Rectal smooth muscle tissue (tissue), 1 donor: ENCODE data around the gene GNAZ.

Experiments
- H3K27ac ChIP-seq: one replicate; pipeline ENCODE4 v1.7.0; 2013; ENCODE audit warnings: low read depth, low read length, inconsistent platforms
- H3K27me3 ChIP-seq: one replicate; pipeline ENCODE4 v1.7.0; 2013; ENCODE audit warnings: low read length; ENCODE audit not compliant: control insufficient read depth, insufficient read depth
- H3K36me3 ChIP-seq: one replicate; pipeline ENCODE4 v1.7.0; 2013; ENCODE audit warnings: low read length; ENCODE audit not compliant: control insufficient read depth, insufficient read depth
- H3K4me1 ChIP-seq: one replicate; pipeline ENCODE4 v1.7.0; 2013; ENCODE audit warnings: low read length; ENCODE audit not compliant: control insufficient read depth, insufficient read depth
- H3K4me3 ChIP-seq: one replicate; pipeline ENCODE4 v1.7.0; 2013; ENCODE audit warnings: low read length
- H3K9ac ChIP-seq: one replicate; pipeline ENCODE4 v1.7.0; 2013; ENCODE audit warnings: low read length

GNAZ gene

DNA sequence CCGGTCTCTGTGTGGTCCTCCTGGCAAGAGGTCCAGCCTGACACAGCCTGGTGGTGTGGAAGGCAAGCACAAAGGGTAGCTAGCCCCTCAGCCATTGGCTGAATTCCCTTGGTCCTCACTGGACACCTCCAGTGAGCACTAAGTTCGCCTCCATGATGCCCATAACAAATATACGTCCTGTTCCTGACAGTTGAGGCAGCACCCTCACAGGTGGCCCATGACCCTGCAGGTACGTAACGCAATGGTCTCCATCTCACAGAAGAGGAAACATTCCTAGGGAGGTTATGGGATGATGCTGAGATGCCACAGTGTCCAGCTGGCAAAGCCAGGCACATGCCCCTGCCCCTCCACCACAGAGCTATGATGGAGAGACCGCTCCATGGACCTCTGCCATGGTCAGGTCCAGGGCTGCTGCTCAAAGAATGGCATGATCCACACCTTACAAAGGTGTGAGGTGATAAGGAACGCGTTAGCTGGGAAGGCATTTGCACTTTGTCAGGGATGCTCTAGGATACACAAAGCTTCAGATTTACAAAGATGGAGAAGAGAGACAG lies 1.4 kb upstream of the GNAZ start:
- Histone ChIP-seq H3K27ac (no peak overlapping the region), H3K4me3 (no peak overlapping the region), H3K27me3 (no peaks in the 10 kb centered on the region), H3K9ac (no peak overlapping the region), H3K4me1 (peaks cover 4% of the 10 kb centered on the region), H3K36me3 (no peaks in the 10 kb centered on the region)

DNA sequence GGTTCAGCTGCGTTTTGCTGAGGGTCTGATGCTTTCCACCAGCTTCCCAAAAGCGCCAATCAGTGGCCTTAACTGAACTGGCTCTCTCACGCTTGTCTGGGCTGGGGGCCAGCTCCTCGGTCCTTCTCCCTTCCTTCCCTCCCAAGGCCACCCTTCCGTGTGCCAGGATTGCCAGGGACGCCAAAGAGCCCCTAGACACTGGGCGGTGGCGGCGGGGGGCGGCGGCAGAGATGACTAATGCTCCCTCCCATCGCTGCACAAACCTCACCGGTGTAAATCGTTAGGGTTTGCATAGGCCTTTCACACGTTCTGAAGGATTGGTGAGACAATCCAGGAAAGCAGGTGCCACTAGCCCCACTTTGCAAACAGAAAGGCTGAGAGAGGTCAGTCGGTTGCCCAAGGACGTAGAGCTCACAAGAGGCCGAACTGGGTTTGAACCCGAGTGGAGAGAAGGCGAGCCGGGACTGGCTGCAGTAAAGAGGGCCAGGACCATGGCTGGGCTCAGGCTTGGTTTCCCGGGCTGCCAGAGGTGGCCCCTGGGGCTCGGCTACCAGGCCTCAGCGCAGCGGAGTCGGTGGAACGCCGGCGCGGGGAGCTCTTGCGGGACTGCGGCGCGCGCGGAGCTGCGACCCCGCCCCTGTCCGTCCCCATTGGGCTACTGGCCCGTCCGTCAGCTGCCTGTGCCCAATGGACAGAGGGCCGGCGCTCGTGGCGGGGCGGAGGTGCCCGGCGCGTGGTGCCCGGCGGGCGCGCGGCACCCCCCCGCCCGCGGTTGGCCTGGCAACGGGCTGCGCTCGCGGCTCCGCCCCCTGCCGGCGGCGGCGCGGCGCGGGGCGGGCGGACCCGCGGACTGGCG lies 589 bp upstream of the GNAZ start:
- no peaks in the 10 kb centered on the region for H3K27me3 ChIP-seq
- H3K4me3 ChIP-seq = peak overlapping the region; percentile 82
- no peak overlapping the region for H3K9ac ChIP-seq
- no peaks in the 10 kb centered on the region for H3K36me3 ChIP-seq
- H3K4me1 ChIP-seq = peaks cover 4% of the 10 kb centered on the region
- H3K27ac ChIP-seq = no peak overlapping the region

DNA sequence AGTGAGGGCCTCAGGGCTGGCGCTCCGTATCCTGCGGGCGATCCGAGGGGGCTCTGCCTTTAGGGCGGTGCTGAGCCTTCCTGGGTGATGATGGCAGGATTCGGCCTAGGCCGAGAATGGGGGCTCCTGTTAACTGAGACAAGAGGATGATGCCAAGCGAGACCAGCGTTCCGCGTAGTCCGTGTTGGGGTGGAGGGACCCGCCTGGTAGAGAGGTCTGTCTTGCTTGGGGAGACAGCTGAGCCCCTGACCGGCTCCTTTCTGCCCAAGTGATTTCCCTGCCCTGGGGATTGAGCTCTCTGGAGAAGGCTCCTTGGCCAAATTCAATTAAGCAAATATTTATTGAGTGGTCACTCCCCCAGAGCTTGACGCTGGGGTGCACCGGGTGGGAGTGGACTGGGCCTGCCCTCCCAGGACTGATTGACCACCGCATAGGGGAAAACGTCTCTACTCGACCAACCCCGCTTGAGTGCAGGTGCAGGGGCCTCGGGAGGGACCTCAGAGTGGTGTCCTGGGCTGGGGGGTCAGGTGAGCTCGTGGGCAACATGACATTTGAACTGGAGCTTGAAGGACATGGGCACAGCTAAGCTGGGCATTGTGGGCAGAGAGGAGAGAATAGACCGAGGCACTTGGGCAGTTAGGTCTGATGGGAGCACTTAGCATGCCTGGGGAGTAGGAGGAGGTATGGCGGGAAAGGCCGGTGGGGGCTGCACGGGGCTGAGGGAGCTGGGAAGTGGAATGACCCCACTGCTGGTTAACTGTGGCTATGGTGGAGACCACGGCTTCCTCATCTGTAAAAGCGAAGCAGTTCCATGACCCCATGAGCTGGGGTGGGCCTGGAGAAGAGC lies 1.1 kb downstream of the GNAZ start:
- H3K36me3 ChIP-seq = no peaks in the 10 kb centered on the region
- H3K27ac ChIP-seq = no peak overlapping the region
- H3K4me3 ChIP-seq = peak overlapping the region; percentile 65
- H3K4me1 ChIP-seq = peaks cover 4% of the 10 kb centered on the region
- no peaks in the 10 kb centered on the region for H3K27me3 ChIP-seq
- no peak overlapping the region for H3K9ac ChIP-seq

DNA sequence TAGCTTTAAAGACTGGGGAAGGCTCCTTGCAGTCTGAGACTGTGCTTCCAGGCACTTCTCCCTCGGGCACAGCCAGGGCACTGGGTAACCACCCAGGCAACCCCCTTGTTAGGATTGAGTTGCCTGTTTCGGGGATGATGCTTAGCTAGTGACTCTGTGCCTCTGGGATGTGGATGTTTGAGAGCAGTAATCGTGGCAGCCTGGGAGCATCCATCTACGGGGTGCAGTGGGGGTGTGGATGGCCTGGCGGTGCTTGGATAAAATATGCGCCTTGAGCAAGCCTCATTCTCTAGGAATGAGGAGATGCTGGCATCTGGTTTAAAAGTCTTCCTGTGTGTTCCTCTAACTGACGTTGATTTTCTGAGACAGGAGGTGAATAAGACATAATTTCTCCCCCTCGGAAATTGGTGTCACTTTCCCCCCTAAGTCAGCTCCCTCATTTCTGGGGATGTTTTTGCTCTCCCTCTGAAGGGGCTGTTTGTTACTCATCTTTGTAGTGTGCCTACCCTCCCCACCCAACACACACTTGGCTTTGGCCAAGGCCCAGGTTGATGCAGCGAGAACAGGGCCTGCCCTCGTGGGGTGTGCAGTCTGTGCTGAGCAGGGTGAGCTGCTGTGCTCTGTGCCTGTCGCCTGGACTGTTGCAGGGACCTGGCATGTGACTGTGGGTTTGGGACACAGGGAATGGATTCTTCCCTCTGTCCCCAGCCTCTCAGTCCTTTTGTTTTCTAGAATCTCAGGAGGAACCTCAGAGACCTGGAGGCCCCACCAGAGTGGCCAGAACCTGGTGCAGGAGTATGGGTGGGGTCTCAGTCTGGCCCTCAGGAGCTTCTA lies 2.0 kb downstream of the GNAZ start:
- Histone ChIP-seq H3K4me3 (no peak overlapping the region), H3K27ac (no peak overlapping the region), H3K4me1 (peaks cover 4% of the 10 kb centered on the region), H3K27me3 (no peaks in the 10 kb centered on the region), H3K36me3 (no peaks in the 10 kb centered on the region), H3K9ac (no peak overlapping the region)

DNA sequence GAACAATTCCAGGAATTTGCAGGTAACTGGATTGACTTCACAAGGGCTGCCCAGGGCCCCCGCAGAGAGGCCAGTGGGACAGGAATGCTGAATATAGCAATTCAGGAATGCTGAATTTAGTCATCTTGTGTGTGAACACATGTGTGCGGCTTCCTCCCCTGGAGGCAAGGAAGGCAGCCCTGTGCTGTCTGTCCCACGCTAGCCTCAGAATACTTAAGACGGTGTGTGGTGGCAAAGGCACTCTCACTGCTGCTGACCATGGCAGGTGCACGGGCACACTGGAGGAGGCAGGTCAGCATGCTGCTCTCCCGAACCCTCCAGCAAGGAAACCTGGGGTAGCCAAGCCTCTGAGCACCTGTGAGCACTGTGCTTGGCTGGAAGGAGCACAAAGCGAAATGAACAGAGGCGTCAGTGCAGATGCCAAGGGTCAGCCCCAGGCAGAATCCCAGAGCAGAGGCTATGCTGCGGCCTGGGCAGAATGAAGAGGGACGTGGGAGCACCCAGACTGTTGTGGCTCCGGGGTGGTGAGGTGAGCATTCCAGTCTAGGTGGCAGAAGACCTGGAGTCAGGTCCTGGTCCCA lies 2.7 kb downstream of the GNAZ start:
- Histone ChIP-seq H3K4me3 (no peak overlapping the region), H3K27me3 (no peaks in the 10 kb centered on the region), H3K27ac (no peak overlapping the region), H3K9ac (no peak overlapping the region), H3K4me1 (peaks cover 4% of the 10 kb centered on the region), H3K36me3 (no peaks in the 10 kb centered on the region)

DNA sequence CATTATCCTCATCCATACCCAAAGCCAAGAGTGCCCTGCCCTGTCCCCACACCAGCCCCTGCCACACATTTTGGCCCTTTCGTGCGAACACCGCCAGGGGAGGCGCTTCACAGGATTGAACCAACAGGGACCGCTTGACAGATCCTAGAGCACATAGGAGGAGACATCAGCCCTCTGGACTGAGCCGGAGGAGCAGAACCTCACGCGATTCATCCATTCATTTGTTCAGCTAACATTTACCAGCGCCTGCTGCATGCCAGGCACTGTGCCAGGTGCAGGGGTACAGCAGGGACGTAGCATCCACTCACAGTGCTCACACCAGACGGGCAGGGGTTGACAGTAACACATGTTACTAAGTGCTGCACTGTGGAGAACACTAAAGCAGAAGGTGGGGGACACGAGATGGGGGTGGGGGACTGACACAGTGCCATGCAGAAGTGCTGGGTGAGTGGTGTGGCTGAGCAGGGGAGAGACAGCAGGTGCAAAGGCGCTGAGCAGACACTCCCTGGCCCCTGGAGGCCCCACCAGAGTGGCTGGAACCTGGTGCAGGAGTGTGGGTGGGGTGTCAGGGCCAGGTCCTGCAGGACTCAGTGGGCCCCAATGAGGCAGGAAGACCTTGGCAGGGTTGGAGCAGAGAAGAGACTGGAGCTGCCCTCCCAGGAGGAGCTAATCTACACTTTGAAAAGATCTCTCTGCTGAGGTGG lies 3.4 kb downstream of the GNAZ start:
- no peaks in the 10 kb centered on the region for H3K27me3 ChIP-seq
- H3K27ac ChIP-seq = no peak overlapping the region
- H3K4me3 ChIP-seq = no peak overlapping the region
- no peak overlapping the region for H3K9ac ChIP-seq
- H3K4me1 ChIP-seq = peaks cover 4% of the 10 kb centered on the region
- no peaks in the 10 kb centered on the region for H3K36me3 ChIP-seq

DNA sequence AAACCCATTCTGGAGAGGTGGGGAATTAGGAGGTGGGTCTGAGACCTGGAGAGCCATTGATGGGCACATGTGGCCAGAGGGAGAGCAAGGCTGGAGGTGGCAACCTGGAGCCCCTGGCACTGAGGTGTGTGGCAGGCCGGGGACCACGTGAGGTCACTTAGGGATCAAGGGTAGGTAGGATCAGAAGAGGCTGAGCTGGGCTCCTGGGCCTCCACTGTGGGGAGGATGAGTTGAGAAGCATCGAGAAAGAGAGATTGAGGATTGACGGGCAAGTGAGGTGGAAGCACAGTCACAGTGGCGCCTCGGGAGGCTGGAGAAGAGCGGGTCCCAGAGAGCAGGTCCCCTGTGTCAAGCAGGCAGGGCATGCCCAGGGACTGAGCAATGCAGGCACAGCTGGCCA lies 4.1 kb downstream of the GNAZ start:
- peaks cover 4% of the 10 kb centered on the region for H3K4me1 ChIP-seq
- H3K4me3 ChIP-seq = no peak overlapping the region
- H3K27me3 ChIP-seq = no peaks in the 10 kb centered on the region
- H3K27ac ChIP-seq = no peak overlapping the region
- no peaks in the 10 kb centered on the region for H3K36me3 ChIP-seq
- no peak overlapping the region for H3K9ac ChIP-seq

DNA sequence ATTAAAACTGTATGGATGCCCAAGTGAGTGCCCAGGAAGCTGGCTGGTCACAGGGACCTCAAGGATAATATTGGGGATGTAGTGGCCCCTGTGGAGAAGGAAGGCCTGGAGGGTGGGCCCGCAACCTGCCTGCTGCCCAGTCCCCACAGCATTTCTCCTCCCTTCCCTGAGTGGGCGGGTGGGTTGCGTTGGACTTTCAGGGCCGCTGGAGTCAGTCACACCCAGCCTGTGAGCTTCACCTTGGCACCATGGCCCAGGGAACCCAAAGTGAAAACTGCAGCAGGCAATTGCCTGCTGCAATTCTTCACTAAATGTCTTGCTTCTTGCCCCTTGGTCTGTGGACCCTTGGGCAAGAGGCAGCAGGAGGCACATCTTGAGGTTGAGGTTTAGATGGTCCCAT lies 4.7 kb downstream of the GNAZ start:
- H3K27ac ChIP-seq = no peak overlapping the region
- H3K4me1 ChIP-seq = peaks cover 4% of the 10 kb centered on the region
- H3K36me3 ChIP-seq = no peaks in the 10 kb centered on the region
- H3K4me3 ChIP-seq = no peak overlapping the region
- no peak overlapping the region for H3K9ac ChIP-seq
- H3K27me3 ChIP-seq = no peaks in the 10 kb centered on the region

DNA sequence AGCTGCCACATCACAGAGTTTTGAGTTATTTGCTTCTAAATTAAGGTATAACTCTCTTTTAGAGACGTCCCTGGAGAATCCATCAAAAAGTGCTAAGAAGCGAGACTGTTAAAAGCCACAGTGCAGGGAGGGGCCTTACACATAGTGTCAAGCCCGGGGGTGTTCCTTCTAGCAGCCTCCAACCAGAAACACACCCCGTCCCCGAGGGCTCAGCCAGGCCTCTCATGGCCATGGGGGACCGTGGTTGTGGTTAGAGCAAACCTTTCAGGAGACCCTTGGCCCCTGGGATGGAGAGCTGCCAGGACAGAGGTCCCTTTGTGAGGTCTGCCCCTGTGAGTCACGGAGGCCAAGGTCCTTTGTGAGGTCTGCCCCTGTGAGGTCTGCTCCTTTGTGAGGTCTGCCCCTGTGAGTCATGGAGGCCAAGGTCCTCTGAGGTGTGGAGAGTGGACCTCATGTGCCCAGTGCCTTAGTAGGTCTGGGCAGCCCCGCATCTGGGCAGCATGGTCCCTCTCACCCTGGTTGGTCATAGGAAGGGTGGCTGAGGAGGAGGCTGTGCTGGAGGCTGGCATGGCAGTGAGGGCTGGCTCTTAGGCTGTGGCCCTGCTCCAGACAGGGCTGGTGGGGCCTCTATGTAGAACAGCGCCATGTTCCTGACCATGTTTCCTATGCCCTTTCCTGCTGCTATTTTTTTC lies 5.4 kb downstream of the GNAZ start:
- Histone ChIP-seq H3K36me3 (no peaks in the 10 kb centered on the region), H3K27me3 (no peaks in the 10 kb centered on the region), H3K4me3 (no peak overlapping the region), H3K27ac (no peak overlapping the region), H3K9ac (no peak overlapping the region), H3K4me1 (peaks cover 4% of the 10 kb centered on the region)

DNA sequence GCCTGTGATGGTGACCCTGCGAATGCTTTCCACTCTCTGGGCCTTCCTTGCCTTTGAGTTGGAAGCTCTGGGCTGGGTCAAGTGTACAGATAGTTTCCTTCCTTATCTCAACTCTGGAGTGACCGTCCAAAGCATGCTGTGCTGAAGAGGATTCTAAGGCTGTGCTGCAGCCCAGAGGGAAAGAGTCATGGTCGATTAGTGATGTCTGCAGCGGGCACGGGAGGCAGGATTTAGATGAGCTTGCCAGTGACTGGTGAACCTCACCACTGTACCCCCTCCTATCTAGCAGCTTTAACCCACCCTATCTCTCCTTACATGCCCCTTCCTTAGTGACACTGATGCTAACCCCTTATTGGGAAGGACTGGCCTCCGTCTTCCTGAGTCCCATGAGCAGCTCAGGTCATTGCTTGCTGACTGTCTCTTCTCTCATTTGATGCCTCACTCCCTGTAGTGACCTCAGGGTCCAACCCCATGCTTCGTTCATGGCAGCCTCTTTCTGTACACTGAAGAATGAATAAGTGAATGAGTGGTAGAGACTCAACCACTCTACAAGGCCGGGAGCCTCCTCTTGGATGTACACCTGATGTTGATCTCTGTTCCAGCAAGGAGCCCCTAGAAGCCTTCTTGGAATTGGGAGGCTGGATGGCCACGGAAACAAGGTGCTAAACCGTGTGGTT lies 6.7 kb downstream of the GNAZ start:
- Histone ChIP-seq H3K27me3 (no peaks in the 10 kb centered on the region), H3K4me3 (no peak overlapping the region), H3K9ac (no peak overlapping the region), H3K36me3 (no peaks in the 10 kb centered on the region), H3K27ac (no peak overlapping the region), H3K4me1 (no peaks in the 10 kb centered on the region)
